GM10248 (cell line): Measurements from ENCODE around the gene SMIM22.

ENCODE experiments used
- CTCF ChIA-PET: fragments of 300-600 bp; sonication (Branson Sonifier 250); formaldehyde crosslinking; extraction: SDS; loops from one replicate; lab custom pipeline; 2021; ENCODE audit warnings: antibody characterized with exemption; lab: Yijun Ruan, JAX
- POLR2A ChIA-PET: fragments of 350-650 bp; sonication (Branson Sonifier 250); formaldehyde crosslinking; extraction: SDS; loops from one replicate; lab custom pipeline; 2020; ENCODE audit warnings: antibody characterized with exemption; lab: Yijun Ruan, JAX
- DNase-seq: peaks from one replicate; pipeline ENCODE4 v3.0.0; 2012; ENCODE audit errors: extremely low spot score
- CTCF ChIP-seq: IDR thresholded peaks from 2 replicates; pipeline ENCODE4 v1.5.1; 2012; ENCODE audit warnings: mild to moderate bottlenecking, low read depth; ENCODE audit errors: extremely low read depth, missing control alignments, control extremely low read depth

SMIM22 gene

DNA sequence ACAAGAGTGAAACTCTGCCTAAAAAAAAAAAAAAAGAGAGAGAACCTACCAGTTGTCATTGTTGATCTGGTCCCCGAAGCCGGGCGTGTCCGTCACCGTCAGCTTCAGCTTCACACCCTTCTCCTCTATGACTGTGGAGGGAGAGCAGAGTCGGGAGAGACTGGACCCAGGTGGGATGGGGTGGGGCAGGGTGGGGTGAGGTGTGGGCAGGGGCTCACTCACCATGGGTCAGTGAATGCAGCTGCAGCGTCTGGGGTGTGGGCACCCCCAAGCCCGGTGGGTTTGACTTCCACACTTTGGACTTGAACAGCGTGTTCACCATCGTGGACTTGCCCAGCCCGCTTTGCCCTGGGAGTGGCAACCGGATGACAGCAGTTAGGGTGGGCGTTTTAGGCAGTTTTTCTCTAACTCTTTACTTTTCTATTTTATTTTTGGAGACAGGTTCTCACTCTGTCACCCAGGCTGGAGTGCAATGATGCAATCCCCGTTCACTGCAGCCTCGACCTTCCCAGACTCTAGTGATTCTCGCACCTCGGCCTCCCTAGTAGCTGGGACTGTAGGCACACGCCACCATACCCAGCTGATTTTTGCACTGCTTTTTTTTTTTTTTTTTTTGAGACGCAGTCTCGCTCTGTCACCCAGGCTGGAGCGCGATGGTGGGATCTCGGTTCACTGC lies 9.3 kb upstream of the SMIM22 start:
- TF ChIP-seq CTCF = no peak
- POLR2A ChIA-PET = interaction anchor here (0.6 kb wide), 1 partner anchor 12 kb away, joined by 3 read pairs; no protein-coding TSS in a partner anchor
- DNase-seq = no peak
- CTCF ChIA-PET = no interaction called here

DNA sequence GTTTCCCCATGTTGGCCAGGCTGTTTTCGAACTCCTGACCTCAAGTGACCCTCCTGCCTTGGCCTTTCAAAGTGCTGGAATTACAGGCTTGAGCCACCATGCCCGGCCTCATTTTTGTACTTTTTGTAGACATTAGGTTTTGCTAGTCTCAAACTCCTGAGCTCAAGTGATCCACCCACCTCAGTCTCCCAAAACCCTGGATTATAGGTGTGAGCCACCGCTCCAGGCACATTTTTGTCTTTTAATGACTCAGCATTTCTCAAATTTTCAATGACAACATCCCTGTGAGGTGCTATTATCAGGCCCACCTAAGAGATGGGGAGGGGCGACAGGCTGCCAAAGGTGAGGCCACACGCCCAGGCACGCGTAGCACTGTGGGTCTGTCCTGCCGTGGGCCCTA lies 8.1 kb upstream of the SMIM22 start:
- ChIA-PET POLR2A (no interaction called here), CTCF (interaction anchor here (1.1 kb wide), 1 partner anchor 10 kb away, joined by 3 read pairs; no protein-coding TSS in a partner anchor)
- no peak for DNase-seq
- no peak for TF ChIP-seq CTCF

- ChIA-PET CTCF (interaction anchor here (0.9 to 1.1 kb wide), 2 partner anchors 9 to 64 kb away, joined by 3 read pairs; no protein-coding TSS in a partner anchor), POLR2A (interaction anchor here (0.6 kb wide), 1 partner anchor 73 kb away, joined by 8 read pairs; no protein-coding TSS in a partner anchor)
- no peak for DNase-seq
- no peak for TF ChIP-seq CTCF
These were observed 7.3 kb upstream of the SMIM22 start, which contains the start of gene SEPTIN12 for GRCh38 chr16:4787627-4788482. Gene SEPTIN12, minus strand, starts transcription at chr16:4788345. Its CDS starts 700 bp downstream, at chr16:4787645.

DNA sequence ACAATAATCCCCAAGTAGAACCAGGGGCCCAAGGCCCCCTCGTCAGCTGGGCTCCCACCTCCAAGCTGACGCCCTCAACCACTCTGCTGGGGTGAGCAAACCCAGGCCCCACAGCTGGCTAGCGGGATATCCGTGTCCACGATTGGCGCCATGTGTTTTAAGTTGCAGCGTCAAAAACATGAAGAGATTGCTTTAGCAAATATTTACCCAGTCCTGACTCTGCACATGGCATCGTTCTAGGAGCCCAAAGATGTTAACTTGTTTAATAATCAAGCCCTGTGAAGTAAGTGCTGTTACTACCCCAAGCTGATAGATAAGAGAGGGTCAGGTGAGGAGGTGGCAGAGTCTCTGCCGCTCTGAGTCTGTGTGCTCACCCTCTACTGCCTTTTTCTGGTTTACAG lies 6.7 kb upstream of the SMIM22 start:
- TF ChIP-seq CTCF = no peak
- no peak for DNase-seq
- ChIA-PET CTCF (interaction anchor here (0.9 kb wide), 1 partner anchor 64 kb away, joined by 3 read pairs; no protein-coding TSS in a partner anchor), POLR2A (interaction anchor here (0.6 kb wide), 1 partner anchor 74 kb away, joined by 8 read pairs; no protein-coding TSS in a partner anchor)

DNA sequence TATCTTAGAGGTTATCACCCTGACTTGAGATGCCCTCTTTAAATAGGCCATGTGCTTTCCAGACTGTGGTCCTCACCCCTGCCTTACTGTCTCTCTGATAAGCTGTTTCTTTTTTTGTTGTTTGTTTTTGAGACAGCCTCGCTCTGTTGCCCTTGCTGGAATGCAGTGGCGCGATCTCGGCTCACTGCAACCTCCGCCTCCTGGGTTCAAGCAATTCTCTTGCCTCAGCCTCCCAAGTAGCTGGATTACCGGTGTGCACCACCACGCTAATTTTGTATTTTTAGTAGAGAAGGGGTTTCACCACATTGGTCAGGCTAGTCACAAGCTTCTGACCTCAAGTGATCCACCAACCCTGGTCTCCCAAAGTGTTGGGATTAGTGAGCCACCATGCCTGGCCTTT lies 6.3 kb upstream of the SMIM22 start:
- no peak for DNase-seq
- POLR2A ChIA-PET = no interaction called here
- CTCF ChIA-PET = interaction anchor here (0.9 kb wide), 1 partner anchor 65 kb away, joined by 3 read pairs; no protein-coding TSS in a partner anchor
- TF ChIP-seq CTCF = no peak

- DNase-seq = no peak
- ChIA-PET CTCF (no interaction called here), POLR2A (no interaction called here)
- TF ChIP-seq CTCF = no peak
These were observed 4.9 kb upstream of the SMIM22 start for GRCh38 chr16:4790261-4790660.
